HepG2 (cell line): Measurements from ENCODE around the gene DOK7. TPM values are rescaled to one million over a fixed set of nuclear protein-coding genes. Genes with fewer than 3 reads are reported as not detected.
A peak's percentile ranks its signal among the peaks of the same experiment; 100 is the strongest.

ENCODE experiments used
- ATAC-seq: fragments of 200-7000 bp; cut with Tn5 transposase; 3 replicates; pipeline ENCODE4 v1.9.1; 2020; ENCODE audit warnings: mild to moderate bottlenecking, moderate library complexity
- BruUV-seq: library from RNA; stranded (reverse); fragments of 400-500 nt; replicated peaks from 2 replicates; lab custom pipeline; 2021; lab: Mats Ljungman, UMichigan
- CTCF ChIA-PET: fragments of 300-600 bp; formaldehyde crosslinking; extraction: SDS; loops from one replicate; lab custom pipeline; 2021; ENCODE audit warnings: low total read pairs, inconsistent platforms, low intra/inter-chr PET ratio; lab: Yijun Ruan, JAX
- POLR2A ChIA-PET: fragments of 350-600 bp; sonication (Branson Sonifier 250); formaldehyde crosslinking; loops from one replicate; lab custom pipeline; 2020; ENCODE audit warnings: antibody characterized with exemption, inconsistent platforms; lab: Yijun Ruan, JAX
- DNase-seq: peaks from one replicate; pipeline ENCODE4 v3.0.0-alpha.2; 2015; ENCODE audit warnings: low spot score
- FAIRE-seq: peaks from 3 replicates; lab custom pipeline; 2011; peaks lifted over from hg19 to GRCh38; lab: Jason Lieb, UNC
- H2AFZ ChIP-seq: one replicate; pipeline ENCODE4 v1.6.1; 2011; ENCODE audit warnings: low read length, inconsistent platforms
- H3K27ac ChIP-seq: fragments of 300-600 bp; 3 replicates; pipeline ENCODE4 v1.8.0; 2011; ENCODE audit warnings: mixed run types, mild to moderate bottlenecking, mixed read lengths, low read length, inconsistent platforms; ENCODE audit not compliant: insufficient read depth; ENCODE audit errors: extremely low read length
- H3K27me3 ChIP-seq, 2 experiments: fragments of 200-600 bp in 1 of 2; 2 replicates in 1 of 2; 3 replicates in 1 of 2; pipeline versions ENCODE4 v1.6.0 to v1.8.0; 2011; ENCODE audit warnings: low read length in 2 of 2, mild to moderate bottlenecking in 2 of 2, moderate library complexity in 2 of 2, inconsistent platforms in 1 of 2; ENCODE audit not compliant: insufficient read depth in 2 of 2, control insufficient read depth in 1 of 2
- H3K36me3 ChIP-seq, 2 experiments: fragments of 200-600 bp in 1 of 2; replicated peaks in 1 of 2; 2 replicates in 1 of 2; 3 replicates in 1 of 2; pipeline versions ENCODE4 v1.5.1 to v1.8.0; 2011; ENCODE audit warnings: low read length in 2 of 2, inconsistent platforms in 1 of 2; ENCODE audit not compliant: insufficient read depth in 2 of 2, control insufficient read depth in 1 of 2
- H3K4me1 ChIP-seq: 2 replicates; pipeline ENCODE4 v1.5.1; 2012; ENCODE audit warnings: low read length, inconsistent platforms; ENCODE audit not compliant: insufficient read depth
- H3K4me2 ChIP-seq: 2 replicates; pipeline ENCODE4 v1.6.0; 2011; ENCODE audit warnings: low read depth, low read length, inconsistent platforms
- H3K4me3 ChIP-seq, 3 experiments: fragments of 200-600 bp in 1 of 3; sonication (generic), shearing (Covaris generic) in 1 of 3; replicated peaks in 1 of 3; 2 replicates each; pipeline ENCODE4 v1.5.1; 2011 to 2016; ENCODE audit warnings: low read length in 3 of 3, inconsistent platforms in 2 of 3, low read depth in 2 of 3, mild to moderate bottlenecking in 2 of 3, control low read depth in 1 of 3, mixed read lengths in 1 of 3; ENCODE audit not compliant: insufficient read depth in 1 of 3
- H3K79me2 ChIP-seq: one replicate; pipeline ENCODE4 v1.6.1; 2011; ENCODE audit warnings: low read length, inconsistent platforms; ENCODE audit not compliant: insufficient read depth
- H3K9ac ChIP-seq: 2 replicates; pipeline ENCODE4 v1.6.0; 2011; ENCODE audit warnings: mild to moderate bottlenecking, low read depth, low read length, inconsistent platforms; ENCODE audit not compliant: insufficient read depth
- H3K9me3 ChIP-seq: 2 replicates; pipeline ENCODE4 v1.5.1; 2012; ENCODE audit warnings: mild to moderate bottlenecking, low read length
- H4K20me1 ChIP-seq: 2 replicates; pipeline ENCODE4 v1.6.0; 2011; ENCODE audit warnings: inconsistent platforms, mild to moderate bottlenecking, low read length, moderate library complexity; ENCODE audit not compliant: insufficient read depth
- HOXA9 ChIP-seq: sonication (generic); formaldehyde crosslinking; IDR thresholded peaks from 2 replicates; pipeline ENCODE4 v1.8.1; 2022; ENCODE audit warnings: missing genetic modification reagents, mild to moderate bottlenecking, moderate library complexity, borderline replicate concordance
- ZNF12 ChIP-seq: sonication (generic); formaldehyde crosslinking; IDR thresholded peaks from 2 replicates; pipeline ENCODE4 v1.5.0; 2020; ENCODE audit warnings: missing genetic modification reagents
- ZNF772 ChIP-seq: sonication (generic); formaldehyde crosslinking; IDR thresholded peaks from 2 replicates; pipeline ENCODE4 v1.5.0; 2020; ENCODE audit warnings: mild to moderate bottlenecking, missing genetic modification reagents
- ZNF891 ChIP-seq: sonication (generic); formaldehyde crosslinking; IDR thresholded peaks from 2 replicates; pipeline ENCODE4 v1.5.0; 2020; ENCODE audit warnings: mild to moderate bottlenecking, missing genetic modification reagents
- WGBS: methylation state at CpG from one replicate; pipeline ENCODE4 v1.1.6; 2017; ENCODE audit warnings: low lambda C conversion rate; 5-methylcytosine and 5-hydroxymethylcytosine counted together
- in situ Hi-C: cut with HindIII; loops from 2 replicates; pipeline ENCODE4 v1.10.0; 2017; ENCODE audit warnings: low pct_unique_long_range_greater_than_20kb; ENCODE audit not compliant: extremely low pct_ligation_motif_present
- intact Hi-C: fragments of 100-400 bp; cut with micrococcal nuclease; formaldehyde crosslinking; loops from one replicate; pipeline ENCODE4 v1.10.0; 2022; ENCODE audit not compliant: unreplicated experiment
- polyA plus RNA-seq, 8 experiments: library from polyadenylated mRNA; depleted of rRNA in 3 of 8; stranded (reverse) in 7 of 8; unstranded in 1 of 8; fragments of >200 nt; fragmentation: Illumina TruSeq in 4 of 8; extraction: Trizol in 4 of 8; gene quantifications; 2 replicates each; pipeline versions ENCODE4 v1.2.1 to v1.2.3, GENCODE V29; 2011 to 2016; ENCODE audit warnings: low read depth in 4 of 8, missing spikeins in 1 of 8, mixed read lengths in 1 of 8; ENCODE audit not compliant: insufficient read depth in 1 of 8
- total RNA-seq, 5 experiments: library from RNA; depleted of rRNA; stranded (reverse); fragments of >200 nt; fragmentation: Illumina TruSeq; extraction: Trizol; gene quantifications; 2 replicates each; pipeline ENCODE4 v1.2.3, GENCODE V29; 2016; ENCODE audit warnings: low read depth in 1 of 5
- TF ChIP-seq, protein P1 (sequence below): sonication (generic); formaldehyde crosslinking; IDR thresholded peaks from 2 replicates; pipeline ENCODE4 v1.4.0; 2020; ENCODE audit warnings: missing genetic modification reagents
- TF ChIP-seq, protein P2 (sequence below): sonication (generic); formaldehyde crosslinking; IDR thresholded peaks from 2 replicates; pipeline ENCODE4 v1.8.0; 2022; ENCODE audit warnings: missing genetic modification reagents, mild to moderate bottlenecking, moderate library complexity, borderline replicate concordance

The DOK7 gene
- total and polyA plus RNA-seq, 2 of the 13 experiments (the other 11 are each of a cell fraction or from before 2014, with no cell fraction given) = 0.03 to 0.07 TPM

DNA sequence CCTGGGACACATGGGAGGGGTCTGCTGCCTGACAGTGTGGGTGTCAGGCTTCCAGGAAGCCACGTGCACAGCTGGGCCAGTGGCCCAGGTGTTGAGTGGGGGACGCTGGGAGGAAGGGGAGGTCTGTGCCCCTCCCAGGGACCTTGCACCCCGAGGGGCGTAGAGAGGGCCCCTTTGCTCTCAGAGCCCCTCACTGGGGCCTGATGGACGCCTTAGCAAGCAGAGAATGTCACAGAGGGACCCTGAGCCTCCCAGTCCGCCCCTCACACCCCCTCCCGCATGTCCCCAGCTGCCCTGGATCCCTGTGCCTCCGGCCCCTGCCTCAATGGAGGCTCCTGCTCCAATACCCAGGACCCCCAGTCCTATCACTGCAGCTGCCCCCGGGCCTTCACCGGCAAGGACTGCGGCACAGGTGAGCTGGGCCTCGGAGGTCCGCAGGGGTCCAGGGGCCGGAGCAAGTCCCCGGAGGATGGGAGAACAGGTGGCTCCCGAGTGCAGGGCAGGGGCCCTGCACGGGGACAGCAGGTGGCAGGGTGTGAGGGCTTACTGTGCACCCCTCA, 19.3 kb upstream of the DOK7 start:
- FAIRE-seq = no peak
- H2AFZ ChIP-seq = no peak overlapping the region
- WGBS = 71% methylated on average over 11 of the region's 17 CpGs
- no peak for DNase-seq
- H4K20me1 ChIP-seq = no peaks in the 10 kb centered on the region
- 0 out of 2 replicates have a peak, but pooled peaks have one; percentile 31 for TF ChIP-seq ZNF891 (CRISPR knock-in tag)
- TF ChIP-seq, protein P1, sequence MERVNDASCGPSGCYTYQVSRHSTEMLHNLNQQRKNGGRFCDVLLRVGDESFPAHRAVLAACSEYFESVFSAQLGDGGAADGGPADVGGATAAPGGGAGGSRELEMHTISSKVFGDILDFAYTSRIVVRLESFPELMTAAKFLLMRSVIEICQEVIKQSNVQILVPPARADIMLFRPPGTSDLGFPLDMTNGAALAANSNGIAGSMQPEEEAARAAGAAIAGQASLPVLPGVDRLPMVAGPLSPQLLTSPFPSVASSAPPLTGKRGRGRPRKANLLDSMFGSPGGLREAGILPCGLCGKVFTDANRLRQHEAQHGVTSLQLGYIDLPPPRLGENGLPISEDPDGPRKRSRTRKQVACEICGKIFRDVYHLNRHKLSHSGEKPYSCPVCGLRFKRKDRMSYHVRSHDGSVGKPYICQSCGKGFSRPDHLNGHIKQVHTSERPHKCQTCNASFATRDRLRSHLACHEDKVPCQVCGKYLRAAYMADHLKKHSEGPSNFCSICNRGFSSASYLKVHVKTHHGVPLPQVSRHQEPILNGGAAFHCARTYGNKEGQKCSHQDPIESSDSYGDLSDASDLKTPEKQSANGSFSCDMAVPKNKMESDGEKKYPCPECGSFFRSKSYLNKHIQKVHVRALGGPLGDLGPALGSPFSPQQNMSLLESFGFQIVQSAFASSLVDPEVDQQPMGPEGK = no peak
- no peak for TF ChIP-seq ZNF12
- TF ChIP-seq ZNF772 = no peak
- TF ChIP-seq, protein P2, sequence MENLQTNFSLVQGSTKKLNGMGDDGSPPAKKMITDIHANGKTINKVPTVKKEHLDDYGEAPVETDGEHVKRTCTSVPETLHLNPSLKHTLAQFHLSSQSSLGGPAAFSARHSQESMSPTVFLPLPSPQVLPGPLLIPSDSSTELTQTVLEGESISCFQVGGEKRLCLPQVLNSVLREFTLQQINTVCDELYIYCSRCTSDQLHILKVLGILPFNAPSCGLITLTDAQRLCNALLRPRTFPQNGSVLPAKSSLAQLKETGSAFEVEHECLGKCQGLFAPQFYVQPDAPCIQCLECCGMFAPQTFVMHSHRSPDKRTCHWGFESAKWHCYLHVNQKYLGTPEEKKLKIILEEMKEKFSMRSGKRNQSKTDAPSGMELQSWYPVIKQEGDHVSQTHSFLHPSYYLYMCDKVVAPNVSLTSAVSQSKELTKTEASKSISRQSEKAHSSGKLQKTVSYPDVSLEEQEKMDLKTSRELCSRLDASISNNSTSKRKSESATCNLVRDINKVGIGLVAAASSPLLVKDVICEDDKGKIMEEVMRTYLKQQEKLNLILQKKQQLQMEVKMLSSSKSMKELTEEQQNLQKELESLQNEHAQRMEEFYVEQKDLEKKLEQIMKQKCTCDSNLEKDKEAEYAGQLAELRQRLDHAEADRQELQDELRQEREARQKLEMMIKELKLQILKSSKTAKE (CRISPR knock-in tag) = 0 out of 2 replicates have a peak, but pooled peaks have one; percentile 7
- TF ChIP-seq HOXA9 (CRISPR knock-in tag) = no peak
- ChIA-PET CTCF (interaction anchor here (1.0 to 2.9 kb wide), 2 partner anchors 43 to 98 kb away, joined by 4 to 54 read pairs; no protein-coding TSS in a partner anchor), POLR2A (interaction anchor here (1.9 to 3.5 kb wide), 2 partner anchors 89 to 98 kb away, joined by 6 to 22 read pairs; no protein-coding TSS in a partner anchor)
- no peaks in the 10 kb centered on the region; a peak in 1 of 5 replicates for H3K36me3 ChIP-seq
- peak overlapping the region in 1 of 3 experiments; percentile 71; a peak in 1 of 6 replicates for H3K4me3 ChIP-seq
- H3K27ac ChIP-seq = no peak overlapping the region
- H3K79me2 ChIP-seq = no peaks in the 10 kb centered on the region
- in situ Hi-C loops = no loop called here
- H3K4me2 ChIP-seq = peak overlapping the region; percentile 96
- no peaks in the 10 kb centered on the region for H3K9me3 ChIP-seq
- no peak for ATAC-seq
- 0 out of 2 replicates have a peak overlapping the region, but pooled peaks have one; percentile 75 for H3K9ac ChIP-seq
- peaks cover 39% of the 10 kb centered on the region for H3K4me1 ChIP-seq
- intact Hi-C loops = loop anchor here (1.0 to 5.0 kb wide), 5 partner anchors 37 to 337 kb away; partner anchors contain the start of gene RGS12
- H3K27me3 ChIP-seq = no peaks in the 10 kb centered on the region
- no TSS peak for BruUV-seq
